ENCODE data around the gene KCNQ4. TPM values are rescaled to one million over a fixed set of nuclear protein-coding genes. Genes with fewer than 3 reads are reported as not detected.

The KCNQ4 gene
- total and polyA plus RNA-seq, 2 of the 8 experiments (the other 6 are each of a cell fraction or from before 2014, with no cell fraction given): 2.2 to 3.9 TPM

GRCh38 chr1:40739455-40740008 is 44.1 kb upstream of the KCNQ4 start:
- H3K36me3 ChIP-seq (ENCODE audit: control insufficient read depth in 2 of 4, insufficient read depth in 4 of 4, low read length in 3 of 4): peaks cover 0 to 49% (median 16%) of the 10 kb centered on the region in 4 experiments; a peak in 6 of 8 replicates
- H2AFZ ChIP-seq (ENCODE audit: low read length): no peak overlapping the region
- H2BK120ac ChIP-seq (replicated peaks; ENCODE audit: low read depth, low read length): no peak overlapping the region
- no peaks in the 10 kb centered on the region for H3K9me3 ChIP-seq (ENCODE audit: insufficient read depth in 2 of 2, low read depth in 1 of 2, low read length in 1 of 2)
- peaks cover 0 to 29% of the 10 kb centered on the region in 2 experiments; a peak in 2 of 4 replicates for H3K79me2 ChIP-seq (ENCODE audit: control insufficient read depth in 1 of 2, insufficient read depth in 2 of 2, low read length in 2 of 2)
- CTCF ChIA-PET (ENCODE audit: partially characterized antibody): interaction anchor here (1.2 to 1.4 kb wide), 2 partner anchors 21 to 107 kb away, joined by 3 read pairs; no protein-coding TSS in a partner anchor
- H2BK12ac ChIP-seq (ENCODE audit: low read depth, low read length): no peak overlapping the region
- no peak overlapping the region for H3K56ac ChIP-seq (replicated peaks; ENCODE audit: insufficient read length, low read depth, low read length)
- no peak overlapping the region for H3K23ac ChIP-seq (ENCODE audit: insufficient read length)
- no peak overlapping the region for H4K91ac ChIP-seq (replicated peaks; ENCODE audit: insufficient read length, low read length)
- H3K27me3 ChIP-seq (replicated peaks in 1 of 4; ENCODE audit: control insufficient read depth in 3 of 4, extremely low read depth in 1 of 4, insufficient read depth in 3 of 4, low read length in 3 of 4): no peaks in the 10 kb centered on the region
- no peak overlapping the region for H3K27ac ChIP-seq (ENCODE audit: low read depth, low read length)
- H3K9ac ChIP-seq (replicated peaks in 1 of 4; ENCODE audit: extremely low read depth in 1 of 4, low read depth in 3 of 4, low read length in 3 of 4): no peak overlapping the region
- FAIRE-seq (no peak), DNase-seq (ENCODE audit: low read depth in 1 of 2, low spot score in 2 of 2) (no peak)
- no peak overlapping the region for H3K4me2 ChIP-seq (ENCODE audit: insufficient read depth in 1 of 2, low read depth in 2 of 2, low read length in 2 of 2)
- no peak overlapping the region for H3K14ac ChIP-seq (ENCODE audit: insufficient read length)
- H3K79me1 ChIP-seq (ENCODE audit: low read depth, low read length): peaks cover 2% of the 10 kb centered on the region; the same call in 1 of the 2 replicates
- no peaks in the 10 kb centered on the region for H3K4me1 ChIP-seq (replicated peaks in 1 of 4; ENCODE audit: control insufficient read depth in 3 of 4, insufficient read depth in 4 of 4, low read length in 3 of 4)
- WGBS, 2 experiments (ENCODE audit: extremely low coverage in 1 of 2, insufficient coverage in 1 of 2, insufficient read length in 1 of 2, insufficient replicate concordance in 2 of 2, low coverage in 1 of 2, low lambda C conversion rate in 2 of 2, missing lambda C conversion rate in 1 of 2): 84% methylated on average over 3 of the region's 3 CpGs; no CpG with 5 or more reads in 1 of the 2 experiments
- POLR2A ChIA-PET (ENCODE audit: partially characterized antibody): interaction anchor here (1.0 to 2.2 kb wide), 4 partner anchors 7 to 51 kb away, joined by 3 to 8 read pairs (median 3); no protein-coding TSS in a partner anchor
- no peak overlapping the region for H3K4ac ChIP-seq (replicated peaks; ENCODE audit: insufficient read length, low read depth, low read length)
- H3K18ac ChIP-seq (ENCODE audit: extremely low read depth, low read length): no peak overlapping the region
- H3K23me2 ChIP-seq (ENCODE audit: low read depth, low read length): no peaks in the 10 kb centered on the region
- H2BK15ac ChIP-seq (ENCODE audit: low read length): no peak overlapping the region
- no peak overlapping the region for H3K4me3 ChIP-seq (ENCODE audit: extremely low read depth in 1 of 4, insufficient read depth in 2 of 4, low read depth in 3 of 4, low read length in 4 of 4)
- peaks cover 5 to 6% of the 10 kb centered on the region in 2 experiments for H4K20me1 ChIP-seq (replicated peaks in 1 of 2; ENCODE audit: control insufficient read depth in 1 of 2, insufficient read depth in 2 of 2, low read length in 2 of 2)
- H2BK20ac ChIP-seq (ENCODE audit: low read length): no peak overlapping the region
- no peak overlapping the region for H4K8ac ChIP-seq (ENCODE audit: extremely low read depth, insufficient read depth, low read length)
- H4K5ac ChIP-seq (ENCODE audit: insufficient read length, low read depth, low read length): no peak overlapping the region
- no peak overlapping the region for H2BK5ac ChIP-seq (ENCODE audit: low read depth, low read length)
- no peak overlapping the region for H2AK5ac ChIP-seq (ENCODE audit: low read depth, low read length)
- TF ChIP-seq PHF8 (conservative IDR thresholded peaks at IDR 0.05; ENCODE audit: low read depth, low read length) (no peak), EGR1 (IDR thresholded peaks at IDR 0.05; ENCODE audit: borderline replicate concordance, low read depth, low read length) (no peak), RXRA (IDR thresholded peaks at IDR 0.05; ENCODE audit: insufficient read depth, low read depth, low read length) (no peak), TAF7 (optimal IDR thresholded peaks at IDR 0.05; ENCODE audit: borderline replicate concordance, low read depth, low read length) (no peak), TCF12 (IDR thresholded peaks at IDR 0.05; ENCODE audit: low read depth, low read length) (no peak), USF2 (IDR thresholded peaks at IDR 0.05; ENCODE audit: low read length) (no peak), SP2 (IDR thresholded peaks at IDR 0.05; ENCODE audit: low read length) (no peak), GABPA (IDR thresholded peaks at IDR 0.05; ENCODE audit: borderline replicate concordance, insufficient read depth, low read length) (no peak), ATF2 (IDR thresholded peaks at IDR 0.05; ENCODE audit: low read length) (no peak), SRF (IDR thresholded peaks at IDR 0.05; ENCODE audit: low read depth, low read length) (no peak)
